Nephron (organoid): ENCODE measurements around the gene CNMD.
"Not testable (repeated sequence)": the region's sequence is repeated elsewhere in the genome, so short reads cannot be mapped to it uniquely, and the experiment has no call there.

Source experiments
- H3K27ac Mint-ChIP-seq, 3 experiments: 2 replicates each; pipeline ENCODE4 v1.8.0; 2020; ENCODE audit warnings: mixed read lengths in 3 of 3, mild to moderate bottlenecking in 2 of 3, moderate library complexity in 1 of 3
- H3K27me3 Mint-ChIP-seq: 2 replicates; pipeline ENCODE4 v1.8.0; 2021; ENCODE audit warnings: low read depth, mild to moderate bottlenecking, moderate library complexity, mixed read lengths
- H3K36me3 Mint-ChIP-seq: 2 replicates; pipeline ENCODE4 v1.8.0; 2020; ENCODE audit warnings: low read depth, mixed read lengths
- H3K4me1 Mint-ChIP-seq: 2 replicates; pipeline ENCODE4 v1.8.0; 2020; ENCODE audit warnings: mixed read lengths
- H3K4me3 Mint-ChIP-seq, 3 experiments: 2 replicates each; pipeline ENCODE4 v1.8.0; 2020; ENCODE audit warnings: mild to moderate bottlenecking in 3 of 3, mixed read lengths in 3 of 3, moderate library complexity in 2 of 3
- H3K9me3 Mint-ChIP-seq: 2 replicates; pipeline ENCODE4 v1.8.0; 2020; ENCODE audit warnings: mixed read lengths
- TF ChIP-seq, protein P1 (sequence below), 3 experiments: fragments of 200-600 bp; sonication (generic); IDR thresholded peaks; one replicate each; pipeline ENCODE4 v1.5.0; 2021; ENCODE audit warnings: antibody characterized with exemption in 3 of 3; ENCODE audit not compliant: unreplicated experiment in 3 of 3

Gene CNMD

DNA sequence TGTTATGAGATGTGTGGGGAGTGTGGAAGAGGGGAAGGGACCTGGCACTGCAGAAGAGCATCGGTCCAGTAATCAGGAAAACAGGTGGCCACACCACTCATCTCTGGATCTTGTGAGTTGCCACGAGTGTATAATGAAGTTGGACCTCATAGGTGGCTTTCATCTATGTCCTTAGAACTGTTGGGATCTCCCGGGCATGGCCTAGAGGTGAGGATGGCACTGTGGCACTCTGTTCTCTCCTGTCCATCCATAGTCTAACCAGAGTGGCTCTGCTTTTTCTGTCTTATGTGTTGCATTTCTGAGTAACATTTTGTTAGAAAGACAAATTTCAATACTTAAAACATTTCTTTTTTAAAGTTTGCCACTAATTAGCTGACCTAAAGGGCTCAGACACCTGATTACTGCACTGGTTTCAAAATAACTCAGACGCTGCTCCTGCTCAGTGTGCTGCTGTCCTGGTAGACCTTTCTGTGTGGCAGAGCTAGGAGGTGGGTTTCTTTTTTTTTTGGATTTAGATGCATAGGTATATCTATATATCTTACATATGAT is 5.5 kb downstream of the CNMD start:
- peaks cover 25% of the 10 kb centered on the region for H3K27me3 Mint-ChIP-seq
- no peak overlapping the region for H3K4me3 Mint-ChIP-seq
- H3K4me1 Mint-ChIP-seq: peaks cover 12% of the 10 kb centered on the region
- H3K9me3 Mint-ChIP-seq: peaks cover 5% of the 10 kb centered on the region
- H3K27ac Mint-ChIP-seq: no peak overlapping the region
- TF ChIP-seq, protein P1, sequence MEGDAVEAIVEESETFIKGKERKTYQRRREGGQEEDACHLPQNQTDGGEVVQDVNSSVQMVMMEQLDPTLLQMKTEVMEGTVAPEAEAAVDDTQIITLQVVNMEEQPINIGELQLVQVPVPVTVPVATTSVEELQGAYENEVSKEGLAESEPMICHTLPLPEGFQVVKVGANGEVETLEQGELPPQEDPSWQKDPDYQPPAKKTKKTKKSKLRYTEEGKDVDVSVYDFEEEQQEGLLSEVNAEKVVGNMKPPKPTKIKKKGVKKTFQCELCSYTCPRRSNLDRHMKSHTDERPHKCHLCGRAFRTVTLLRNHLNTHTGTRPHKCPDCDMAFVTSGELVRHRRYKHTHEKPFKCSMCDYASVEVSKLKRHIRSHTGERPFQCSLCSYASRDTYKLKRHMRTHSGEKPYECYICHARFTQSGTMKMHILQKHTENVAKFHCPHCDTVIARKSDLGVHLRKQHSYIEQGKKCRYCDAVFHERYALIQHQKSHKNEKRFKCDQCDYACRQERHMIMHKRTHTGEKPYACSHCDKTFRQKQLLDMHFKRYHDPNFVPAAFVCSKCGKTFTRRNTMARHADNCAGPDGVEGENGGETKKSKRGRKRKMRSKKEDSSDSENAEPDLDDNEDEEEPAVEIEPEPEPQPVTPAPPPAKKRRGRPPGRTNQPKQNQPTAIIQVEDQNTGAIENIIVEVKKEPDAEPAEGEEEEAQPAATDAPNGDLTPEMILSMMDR (IDR thresholded peaks at IDR 0.05; ENCODE audit: unreplicated experiment in 3 of 3): no peak
- H3K36me3 Mint-ChIP-seq: no peaks in the 10 kb centered on the region

DNA sequence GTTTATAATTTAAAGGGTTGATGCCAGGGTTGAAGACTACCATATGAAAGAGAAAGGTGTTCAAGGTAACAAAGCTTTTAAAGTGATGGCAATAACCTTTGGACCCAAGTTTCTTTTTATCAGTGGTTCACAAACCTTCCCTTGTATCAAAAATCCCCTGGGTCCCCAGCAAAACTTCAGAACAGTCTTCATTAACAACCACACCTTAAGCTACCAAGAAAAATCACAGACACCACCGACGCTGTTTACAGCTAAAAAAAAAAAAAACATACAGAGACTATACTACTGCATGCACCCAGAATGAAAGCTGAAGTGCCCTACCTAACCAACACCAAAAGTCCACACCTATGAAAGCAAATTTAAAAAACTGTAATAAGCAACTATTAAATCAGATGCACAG is 13.4 kb downstream of the CNMD start:
- Mint-ChIP-seq H3K9me3 (peaks cover 11% of the 10 kb centered on the region), H3K27me3 (no peaks in the 10 kb centered on the region), H3K36me3 (no peaks in the 10 kb centered on the region), H3K4me3 (no peak overlapping the region), H3K27ac (no peak overlapping the region), H3K4me1 (no peaks in the 10 kb centered on the region)
- TF ChIP-seq, protein P1 (IDR thresholded peaks at IDR 0.05; ENCODE audit: unreplicated experiment in 3 of 3): no peak

DNA sequence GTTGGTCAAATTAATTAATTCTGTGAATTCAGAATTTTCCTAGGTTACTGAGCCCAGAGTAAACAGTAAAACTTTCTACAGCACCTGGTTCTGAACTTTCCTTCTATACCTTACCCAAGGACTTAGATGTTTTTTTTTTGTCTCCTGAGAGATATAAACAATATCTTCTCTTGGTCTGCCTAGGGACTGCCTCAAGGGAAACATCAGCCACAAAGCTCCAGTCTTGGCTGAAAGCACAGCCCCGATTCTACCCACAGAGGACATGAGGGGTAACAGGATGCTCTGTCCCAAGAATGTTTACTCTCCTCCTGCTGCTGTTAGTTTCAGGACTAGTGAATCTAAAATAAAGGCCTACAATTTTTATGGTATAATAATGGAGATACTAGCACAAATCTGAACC is 14.3 kb downstream of the CNMD start:
- no peaks in the 10 kb centered on the region for H3K36me3 Mint-ChIP-seq
- no peak overlapping the region for H3K27ac Mint-ChIP-seq
- TF ChIP-seq, protein P1 (IDR thresholded peaks at IDR 0.05; ENCODE audit: unreplicated experiment in 3 of 3): no peak
- H3K27me3 Mint-ChIP-seq: no peaks in the 10 kb centered on the region
- no peaks in the 10 kb centered on the region for H3K4me1 Mint-ChIP-seq
- H3K9me3 Mint-ChIP-seq: peaks cover 6% of the 10 kb centered on the region
- no peak overlapping the region for H3K4me3 Mint-ChIP-seq

DNA sequence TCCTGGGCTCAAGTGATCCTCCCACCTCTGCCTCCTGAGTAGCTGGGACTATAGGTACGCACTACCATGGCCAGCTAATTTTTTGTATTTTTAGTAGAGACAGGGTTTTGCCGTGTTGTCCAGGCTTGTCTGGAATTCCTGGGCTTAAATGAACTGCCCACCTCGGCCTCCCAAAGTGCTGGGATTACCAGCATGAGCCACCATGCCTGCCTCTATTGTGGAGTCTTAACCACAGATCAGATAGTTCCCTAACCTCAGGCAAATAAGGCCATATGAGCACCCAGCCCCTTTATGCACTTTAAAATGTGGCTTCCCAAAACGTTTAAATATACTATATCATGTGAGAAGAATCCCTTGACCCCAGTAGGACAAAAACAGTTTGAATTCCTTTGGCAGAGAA is 16.4 kb downstream of the CNMD start:
- Mint-ChIP-seq H3K27ac (no peak overlapping the region), H3K9me3 (peaks cover 25% of the 10 kb centered on the region), H3K4me3 (no peak overlapping the region), H3K4me1 (no peaks in the 10 kb centered on the region), H3K36me3 (no peaks in the 10 kb centered on the region), H3K27me3 (no peaks in the 10 kb centered on the region)
- TF ChIP-seq, protein P1 (IDR thresholded peaks at IDR 0.05; ENCODE audit: unreplicated experiment in 3 of 3): no peak

DNA sequence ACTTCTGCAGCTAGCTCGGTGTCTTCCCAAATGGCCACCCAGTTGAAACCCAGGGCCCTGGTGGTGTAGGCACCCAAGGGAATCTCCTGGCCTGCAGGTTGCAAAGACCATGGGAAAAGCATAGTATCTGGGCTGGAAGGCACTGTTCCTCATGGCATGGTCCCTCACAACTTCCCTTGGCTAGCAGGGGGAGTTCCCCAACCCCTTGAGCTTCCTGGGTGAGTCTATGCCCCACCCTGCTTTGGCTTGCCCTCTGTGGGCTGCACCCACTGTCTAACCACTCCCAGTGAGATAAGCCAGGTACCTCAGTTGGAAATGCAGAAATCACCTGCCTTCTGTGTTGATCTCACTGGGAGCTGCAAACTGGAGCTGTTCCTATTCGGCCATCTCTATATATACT is 18.3 kb downstream of the CNMD start:
- not testable (repeated sequence) for H3K4me3 Mint-ChIP-seq, H3K27me3 Mint-ChIP-seq, H3K4me1 Mint-ChIP-seq, H3K27ac Mint-ChIP-seq, H3K36me3 Mint-ChIP-seq
- peaks cover 31% of the 10 kb centered on the region for H3K9me3 Mint-ChIP-seq

- H3K27me3 Mint-ChIP-seq, H3K27ac Mint-ChIP-seq, H3K4me3 Mint-ChIP-seq, H3K36me3 Mint-ChIP-seq, H3K4me1 Mint-ChIP-seq: not testable (repeated sequence)
- peaks cover 32% of the 10 kb centered on the region for H3K9me3 Mint-ChIP-seq
Measured at GRCh38 chr13:52720904-52721303, 18.7 kb downstream of the CNMD start.

DNA sequence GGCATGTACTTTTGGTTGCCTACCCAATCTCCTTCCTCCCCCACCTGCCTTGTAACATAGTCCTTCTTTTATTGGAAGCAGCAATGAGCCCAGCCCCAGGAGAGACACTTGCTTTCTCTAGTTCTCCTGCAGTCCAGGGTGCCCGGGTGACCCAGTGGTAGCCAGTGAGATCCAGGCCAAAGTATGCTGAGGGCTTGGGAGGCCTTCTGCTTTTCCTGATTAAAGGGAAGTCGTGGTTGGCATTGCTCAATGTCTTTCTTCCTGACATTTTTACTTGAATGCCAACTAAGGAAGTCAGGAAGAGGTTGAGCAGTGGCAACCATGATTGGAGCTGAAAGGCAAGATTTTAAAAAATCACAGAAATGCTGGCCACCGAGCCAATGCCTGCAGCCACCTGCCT is 25.7 kb downstream of the CNMD start:
- H3K4me3 Mint-ChIP-seq: no peak overlapping the region
- peaks cover 20% of the 10 kb centered on the region for H3K9me3 Mint-ChIP-seq
- H3K4me1 Mint-ChIP-seq: peaks cover 15% of the 10 kb centered on the region
- TF ChIP-seq, protein P1 (IDR thresholded peaks at IDR 0.05; ENCODE audit: unreplicated experiment in 3 of 3): no peak
- H3K36me3 Mint-ChIP-seq: no peaks in the 10 kb centered on the region
- H3K27me3 Mint-ChIP-seq: no peaks in the 10 kb centered on the region
- H3K27ac Mint-ChIP-seq: no peak overlapping the region
